ENCODE data around the gene UMODL1.

The UMODL1 gene

DNA sequence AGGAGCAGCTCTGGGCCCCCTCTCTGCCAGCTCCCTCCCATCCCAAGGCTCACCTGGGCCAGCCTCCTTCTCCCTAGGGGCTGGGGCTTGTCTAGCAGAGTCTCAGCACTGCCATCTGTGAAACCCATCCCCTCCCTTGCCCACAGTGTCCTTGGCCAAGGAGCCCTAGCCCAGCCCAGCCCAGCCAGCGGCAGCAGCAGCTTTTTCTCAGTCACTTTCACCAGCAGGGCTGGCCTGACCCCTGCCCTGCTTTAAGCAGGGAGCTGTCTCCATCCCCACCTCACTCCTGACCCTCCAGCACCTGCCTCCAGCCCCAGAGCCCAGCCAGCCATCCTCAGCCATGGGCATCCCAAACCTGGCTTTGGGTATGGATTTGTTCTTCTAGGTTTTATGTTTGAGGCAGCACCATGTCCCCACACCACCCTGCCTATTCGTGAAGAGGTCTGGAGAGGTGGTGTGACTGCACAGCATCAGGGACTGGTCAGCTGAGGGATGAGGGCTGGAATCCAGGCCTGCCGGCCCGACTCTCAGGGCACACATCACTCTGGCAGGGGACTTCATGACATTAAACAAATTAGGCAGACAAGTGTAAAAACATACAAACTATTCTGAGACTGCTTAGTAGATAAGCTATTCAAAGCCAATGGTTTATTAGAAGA, 111.7 kb downstream of the UMODL1 start:
- no peak for DNase-seq (ENCODE audit: low spot score)
- TF ChIP-seq, protein P1, sequence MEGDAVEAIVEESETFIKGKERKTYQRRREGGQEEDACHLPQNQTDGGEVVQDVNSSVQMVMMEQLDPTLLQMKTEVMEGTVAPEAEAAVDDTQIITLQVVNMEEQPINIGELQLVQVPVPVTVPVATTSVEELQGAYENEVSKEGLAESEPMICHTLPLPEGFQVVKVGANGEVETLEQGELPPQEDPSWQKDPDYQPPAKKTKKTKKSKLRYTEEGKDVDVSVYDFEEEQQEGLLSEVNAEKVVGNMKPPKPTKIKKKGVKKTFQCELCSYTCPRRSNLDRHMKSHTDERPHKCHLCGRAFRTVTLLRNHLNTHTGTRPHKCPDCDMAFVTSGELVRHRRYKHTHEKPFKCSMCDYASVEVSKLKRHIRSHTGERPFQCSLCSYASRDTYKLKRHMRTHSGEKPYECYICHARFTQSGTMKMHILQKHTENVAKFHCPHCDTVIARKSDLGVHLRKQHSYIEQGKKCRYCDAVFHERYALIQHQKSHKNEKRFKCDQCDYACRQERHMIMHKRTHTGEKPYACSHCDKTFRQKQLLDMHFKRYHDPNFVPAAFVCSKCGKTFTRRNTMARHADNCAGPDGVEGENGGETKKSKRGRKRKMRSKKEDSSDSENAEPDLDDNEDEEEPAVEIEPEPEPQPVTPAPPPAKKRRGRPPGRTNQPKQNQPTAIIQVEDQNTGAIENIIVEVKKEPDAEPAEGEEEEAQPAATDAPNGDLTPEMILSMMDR (IDR thresholded peaks at IDR 0.05; ENCODE audit: extremely low read depth, missing control alignments): no peak

DNA sequence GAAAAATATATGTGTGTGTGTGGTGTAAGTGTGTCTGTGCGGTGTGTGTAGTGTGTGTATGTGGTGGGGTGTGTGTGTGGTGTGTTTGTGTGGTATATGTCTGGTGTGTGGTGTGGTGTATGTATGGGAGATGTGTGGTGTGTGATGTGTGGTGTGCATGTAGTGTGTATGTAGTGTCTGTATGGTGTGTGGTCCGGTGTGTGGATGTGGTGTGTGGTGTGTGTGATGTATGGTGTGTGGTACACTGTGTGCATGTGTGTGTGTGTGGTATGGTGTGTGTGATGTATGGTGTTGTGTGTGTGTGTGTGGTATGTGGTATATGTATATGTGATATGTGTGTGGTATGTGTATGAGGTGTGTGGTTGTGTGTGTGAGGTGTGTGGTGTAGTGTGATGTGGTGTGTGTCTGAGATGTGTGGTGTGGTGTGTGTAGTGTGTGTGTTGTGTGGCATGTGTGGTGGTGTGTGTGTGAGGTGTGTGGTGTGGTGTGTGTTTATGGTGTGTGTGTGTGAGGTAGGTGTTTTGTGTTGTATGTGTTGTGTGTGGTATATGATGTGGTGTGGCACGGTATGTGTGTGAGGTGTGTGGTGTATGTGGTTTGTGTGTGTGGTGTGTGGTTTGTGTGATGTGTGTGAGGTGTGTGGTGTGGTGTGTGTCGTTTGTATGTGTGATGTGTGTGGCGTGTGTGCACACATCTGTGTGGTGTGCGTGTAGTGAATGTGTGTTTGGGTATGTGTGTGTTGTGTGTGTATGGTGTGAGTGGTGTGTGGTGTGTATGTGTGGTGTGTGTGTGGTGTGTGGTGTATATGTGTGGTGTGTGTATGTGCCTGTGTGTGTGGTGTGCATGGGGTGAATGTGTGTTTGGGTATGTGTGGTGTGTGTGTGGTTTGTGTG, 112.5 kb downstream of the UMODL1 start:
- DNase-seq (ENCODE audit: low spot score): no peak
- TF ChIP-seq, protein P1 (IDR thresholded peaks at IDR 0.05; ENCODE audit: extremely low read depth, missing control alignments): no peak

DNA sequence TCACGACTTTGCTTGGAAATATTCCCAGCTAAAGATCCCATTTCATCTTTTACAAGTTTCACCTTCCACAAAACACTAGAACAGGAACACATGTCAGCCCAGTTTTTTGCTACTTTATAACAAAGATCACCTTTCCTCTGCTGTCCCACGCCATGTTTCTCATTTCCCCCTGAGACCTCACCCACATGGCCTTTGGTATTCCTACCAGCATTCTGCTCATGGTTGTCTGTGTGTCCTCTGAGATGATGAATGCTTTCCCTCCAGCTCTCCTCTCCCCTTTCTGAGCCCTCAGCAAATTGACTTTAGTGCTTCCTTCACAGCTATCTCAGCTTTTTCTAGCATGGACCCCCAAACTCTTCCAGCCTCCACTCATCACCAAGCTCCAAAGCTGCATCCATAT, 115.5 kb downstream of the UMODL1 start:
- no peak for DNase-seq (ENCODE audit: low spot score)
- TF ChIP-seq, protein P1 (IDR thresholded peaks at IDR 0.05; ENCODE audit: extremely low read depth, missing control alignments): no peak

DNA sequence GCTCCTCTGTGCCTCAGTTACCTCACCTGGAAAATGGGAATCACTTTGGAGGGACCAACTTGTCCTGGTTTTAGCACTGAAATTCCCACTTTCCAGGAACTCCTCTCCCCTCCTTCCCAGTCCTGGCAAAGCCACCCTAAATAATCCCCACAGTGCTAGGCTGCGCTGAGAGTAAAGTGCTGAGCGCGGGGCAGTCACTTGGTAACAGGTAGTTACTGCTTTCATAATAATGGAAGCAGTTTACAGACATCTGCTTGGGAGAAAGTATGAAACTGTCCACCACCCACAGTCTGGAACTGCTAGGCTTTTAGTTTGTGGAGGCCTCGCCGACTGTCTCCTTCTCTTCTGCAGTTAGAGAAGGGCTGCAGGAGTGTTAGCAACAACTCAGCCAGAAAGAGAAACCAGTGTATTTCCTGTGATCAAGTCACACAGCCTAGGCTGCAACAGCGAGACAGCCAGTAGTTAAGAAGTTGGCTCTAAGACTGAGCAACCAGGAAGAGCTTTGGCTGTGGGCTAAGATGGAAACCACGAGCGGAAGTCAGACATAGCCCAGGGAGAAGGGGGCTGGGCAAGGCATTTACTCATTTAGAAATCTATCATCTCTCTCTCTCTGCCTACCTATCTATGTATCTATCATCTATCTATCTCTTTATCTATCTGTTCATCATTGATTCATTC, 117.0 kb downstream of the UMODL1 start:
- TF ChIP-seq, protein P1 (IDR thresholded peaks at IDR 0.05; ENCODE audit: extremely low read depth, missing control alignments): no peak
- DNase-seq (ENCODE audit: low spot score): peak; percentile 87

DNA sequence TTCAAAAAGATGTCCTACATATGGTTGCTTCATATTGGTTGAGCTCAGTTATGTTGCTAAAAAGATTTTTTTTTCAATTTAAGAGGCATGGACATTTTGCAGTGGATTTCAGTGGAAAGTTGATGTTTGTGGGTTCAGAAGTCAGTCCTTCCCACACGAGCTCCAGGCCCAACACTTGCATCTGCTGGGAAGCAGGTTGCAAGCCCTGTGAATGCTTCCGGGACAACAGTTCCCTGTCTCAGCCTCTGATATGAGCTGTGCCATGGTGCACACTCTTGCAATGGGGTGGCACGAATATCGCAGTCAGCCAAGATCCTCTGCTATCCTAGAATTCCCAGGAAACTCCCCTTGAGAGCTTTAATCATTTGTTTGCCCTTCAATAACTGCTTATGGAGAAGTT, 117.5 kb downstream of the UMODL1 start:
- DNase-seq (ENCODE audit: low spot score): no peak
- TF ChIP-seq, protein P1 (IDR thresholded peaks at IDR 0.05; ENCODE audit: extremely low read depth, missing control alignments): no peak

DNA sequence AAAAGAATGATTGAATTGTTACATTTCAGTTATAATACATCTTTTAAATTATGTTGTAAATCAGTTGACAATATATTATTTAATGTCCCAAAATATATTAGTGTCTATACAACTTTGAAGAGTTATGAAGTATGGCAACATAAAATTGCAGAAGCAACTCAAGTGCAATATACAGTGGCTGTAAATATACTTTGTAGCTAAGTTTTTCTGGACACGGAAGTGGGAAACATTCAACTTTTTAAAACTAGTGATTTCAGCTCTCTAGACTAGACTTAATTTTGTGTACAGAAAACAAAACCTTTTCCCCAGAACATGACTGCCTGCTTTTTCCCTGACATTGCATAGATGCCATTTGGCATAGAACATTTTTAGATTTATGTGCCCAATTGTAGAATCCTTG, 118.3 kb downstream of the UMODL1 start:
- no peak for DNase-seq (ENCODE audit: low spot score)
- TF ChIP-seq, protein P1 (IDR thresholded peaks at IDR 0.05; ENCODE audit: extremely low read depth, missing control alignments): no peak
